Subcutaneous adipose tissue (tissue), 4 donors: Measurements from ENCODE around the gene CATSPER3. TPM values are rescaled to one million over a fixed set of nuclear protein-coding genes. Genes with fewer than 3 reads are reported as not detected.

ENCODE experiments used
- CTCF ChIP-seq: fragments of 450-650 bp; IDR thresholded peaks from one replicate; pipeline ENCODE4 v1.5.1; 2016; ENCODE audit warnings: low read depth, mild to moderate bottlenecking, control low read depth, antibody characterized with exemption, moderate library complexity
- total RNA-seq, 4 donors: library from RNA; depleted of rRNA; stranded (reverse); fragments of >200 nt; gene quantifications; one replicate each; pipeline ENCODE4 v1.1.0, GENCODE V29; 2016

The CATSPER3 gene
- total RNA-seq, 4 donors from 2014 or later = 0.34 to 0.98 TPM; not detected in 2

DNA sequence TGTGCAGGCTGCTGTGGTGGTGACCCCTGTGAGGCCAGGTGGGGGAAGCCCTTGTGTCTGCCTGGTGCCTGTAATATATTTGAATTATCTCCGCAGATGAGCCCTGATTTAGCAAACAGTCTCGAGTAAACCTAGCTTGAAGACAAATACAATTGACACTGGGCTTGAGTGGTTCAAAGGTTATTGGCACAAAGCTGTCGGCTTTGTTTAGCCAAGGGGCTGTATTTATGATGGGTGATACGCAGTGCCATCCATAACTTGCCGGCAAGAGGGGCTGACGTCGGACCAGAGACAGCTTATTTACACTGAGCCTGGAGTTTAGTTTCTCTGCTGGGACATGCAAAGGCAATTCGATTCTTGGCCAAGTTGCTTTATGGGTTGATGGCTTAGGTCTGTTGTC is 86.3 kb downstream of the CATSPER3 start:
- no peak for TF ChIP-seq CTCF

GRCh38 chr5:135054546-135054945 is 86.8 kb downstream of the CATSPER3 start:
- TF ChIP-seq CTCF = no peak

- no peak for TF ChIP-seq CTCF
These were observed 87.7 kb downstream of the CATSPER3 start for GRCh38 chr5:135055396-135055795.

GRCh38 chr5:135056316-135057030 is 88.8 kb downstream of the CATSPER3 start:
- TF ChIP-seq CTCF = no peak

GRCh38 chr5:135057233-135057632 is 89.5 kb downstream of the CATSPER3 start:
- no peak for TF ChIP-seq CTCF

- no peak for TF ChIP-seq CTCF
These were observed 90.6 kb downstream of the CATSPER3 start for GRCh38 chr5:135058331-135058732.

DNA sequence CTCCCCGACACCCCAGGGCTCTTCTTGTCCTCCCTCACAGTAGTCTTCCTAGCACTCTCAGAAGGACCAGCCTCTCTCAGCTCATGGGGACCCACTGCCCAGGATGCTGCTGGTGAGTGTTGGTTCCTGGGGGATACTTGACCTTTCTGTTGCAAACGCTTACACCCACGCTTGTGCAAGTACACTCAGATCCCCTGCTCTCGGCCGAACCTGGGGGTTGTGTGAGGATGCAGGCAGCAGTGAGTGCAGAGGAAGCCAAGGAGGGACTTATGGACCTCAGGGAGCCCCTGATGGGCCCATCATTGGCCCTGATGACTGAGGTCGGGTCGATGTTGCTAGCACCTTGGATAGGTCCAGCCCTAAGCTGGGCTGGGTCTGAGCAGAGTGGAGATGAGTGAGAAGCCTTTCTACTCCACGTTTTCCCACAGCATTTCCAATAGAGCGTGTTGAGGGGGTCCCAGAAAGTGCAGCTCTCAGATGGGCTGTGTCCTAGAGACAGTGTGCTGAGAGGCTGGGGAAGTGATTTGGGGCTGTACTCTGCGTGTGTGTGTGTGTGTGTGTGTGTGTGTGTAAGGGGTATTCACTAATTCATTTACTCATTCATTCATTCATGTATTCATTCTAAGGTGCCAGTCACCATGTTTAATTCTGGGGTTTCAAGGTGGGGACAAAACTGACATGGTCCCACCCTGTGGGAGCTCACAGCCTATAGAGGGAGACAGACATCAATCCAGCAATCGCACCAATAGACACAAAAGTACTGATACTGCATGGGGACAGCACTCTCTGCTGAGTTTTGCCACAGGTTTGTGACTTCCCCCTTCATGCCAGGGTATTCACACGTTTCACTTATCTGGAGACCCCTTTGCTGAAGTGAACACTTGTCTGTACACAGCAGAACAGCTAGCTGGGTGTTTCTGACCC is 91.6 kb downstream of the CATSPER3 start:
- TF ChIP-seq CTCF = no peak
